Spleen (tissue), 11 donors: ENCODE results near the gene MAP1LC3B2. TPM values are rescaled to one million over a fixed set of nuclear protein-coding genes. Genes with fewer than 3 reads are reported as not detected.

ENCODE experiments used
- DNase-seq: peaks from one replicate; pipeline ENCODE4 v3.0.0-alpha.2; 2020
- H3K27ac ChIP-seq, 8 donors: fragments of 200-600 bp; sonication (generic) in 7 of 8; 1 replicate in 4 of 8; 2 replicates in 4 of 8; pipeline versions ENCODE4 v1.5.0 to v1.8.0; 2016 to 2021; ENCODE audit warnings: inconsistent platforms in 4 of 8, mild to moderate bottlenecking in 4 of 8, moderate library complexity in 1 of 8
- H3K27me3 ChIP-seq, 7 donors: fragments of 200-600 bp; sonication (generic) in 6 of 7; replicated peaks in 1 of 7; 1 replicate in 4 of 7; 2 replicates in 3 of 7; pipeline versions ENCODE4 v1.5.0 to v1.8.0; 2016 to 2021; ENCODE audit warnings: inconsistent platforms in 3 of 7, mild to moderate bottlenecking in 1 of 7
- H3K36me3 ChIP-seq, 6 donors: fragments of 200-600 bp; sonication (generic) in 5 of 6; 1 replicate in 4 of 6; 2 replicates in 2 of 6; pipeline versions ENCODE4 v1.5.0 to v1.8.0; 2016 to 2021; ENCODE audit warnings: inconsistent platforms in 2 of 6
- H3K4me1 ChIP-seq, 6 donors: fragments of 200-600 bp; sonication (generic) in 5 of 6; 1 replicate in 3 of 6; 2 replicates in 3 of 6; pipeline versions ENCODE4 v1.5.0 to v1.8.0; 2016 to 2021; ENCODE audit warnings: inconsistent platforms in 3 of 6
- H3K4me3 ChIP-seq, 8 donors: fragments of 200-600 bp; sonication (generic) in 7 of 8; 1 replicate in 4 of 8; 2 replicates in 4 of 8; pipeline versions ENCODE4 v1.5.0 to v1.8.0; 2016 to 2021; ENCODE audit warnings: inconsistent platforms in 4 of 8, mild to moderate bottlenecking in 4 of 8, moderate library complexity in 2 of 8
- H3K9me3 ChIP-seq, 8 donors: fragments of 200-600 bp; sonication (generic) in 7 of 8; 1 replicate in 4 of 8; 2 replicates in 4 of 8; pipeline versions ENCODE4 v1.5.0 to v1.8.0; 2016 to 2021; ENCODE audit warnings: inconsistent platforms in 4 of 8
- POLR2A ChIP-seq, 3 donors: fragments of 450-650 bp; IDR thresholded peaks; one replicate each; pipeline ENCODE4 v1.5.1; 2017; ENCODE audit warnings: antibody characterized with exemption in 3 of 3, mild to moderate bottlenecking in 1 of 3
- POLR2AphosphoS5 ChIP-seq, 3 donors: sonication (generic); formaldehyde crosslinking; IDR thresholded peaks; one replicate each; pipeline ENCODE4 v1.5.1; 2017; ENCODE audit warnings: antibody characterized with exemption in 3 of 3
- WGBS, 5 donors: extraction: QIAGEN DNeasy Blood & Tissue Kit in 3 of 5; methylation state at CpG; one replicate each; pipeline versions ENCODE4 v1.1.5 to v1.1.7; 2013 to 2018; 5-methylcytosine and 5-hydroxymethylcytosine counted together
- intact Hi-C: fragments of 100-400 bp; cut with DNase I; formaldehyde crosslinking; loops from one replicate; pipeline ENCODE4 v1.15.0; 2023; ENCODE audit warnings: low total_unique reads
- polyA plus RNA-seq, 3 donors: library from polyadenylated mRNA; stranded (reverse); fragments of 200-250 nt; gene quantifications; one replicate each; pipeline ENCODE4 v1.2.1, GENCODE V29; 2013
- total RNA-seq, 7 donors: library from RNA; depleted of rRNA in 3 of 7; stranded (reverse); fragments of >200 nt in 3 of 7; fragmentation: NEBNext Ultra II Directional in 4 of 7; extraction: Animal tissue kit (Norgen Biotek cat#: 25700) in 4 of 7; gene quantifications; one replicate each; pipeline versions ENCODE4 v1.1.0 to v1.2.1, GENCODE V29; 2016 to 2021
- TF ChIP-seq, protein P1 (sequence below), 11 experiments: fragments of 200-600 bp in 7 of 11; fragments of 450-650 bp in 4 of 11; sonication (generic) in 4 of 11; IDR thresholded peaks in 8 of 11; conservative IDR thresholded peaks in 3 of 11; 1 replicate in 7 of 11; 2 replicates in 4 of 11; pipeline versions ENCODE4 v1.4.0 to v1.8.0; 2016 to 2021; ENCODE audit warnings: antibody characterized with exemption in 11 of 11, inconsistent platforms in 4 of 11, mild to moderate bottlenecking in 1 of 11
- donor health status: healthy with polysubstance abuse.
- donor health status: DM: no; HTN: no; CAD: no; lungs with moderate emphysema.
- donor health status: DM: no; HTN: no; CAD: no.
- donor health status: Bipolar disorder and iron deficiency.
- donor health status: healthy.
- donor health status: DM: no; HTN: no; CAD: no.
- donor health status: DM: yes; HTN: yes; CAD: no.

The MAP1LC3B2 gene
- total and polyA plus RNA-seq, 10 donors, result 0.86 to 3.0 (median 1.7) TPM

DNA sequence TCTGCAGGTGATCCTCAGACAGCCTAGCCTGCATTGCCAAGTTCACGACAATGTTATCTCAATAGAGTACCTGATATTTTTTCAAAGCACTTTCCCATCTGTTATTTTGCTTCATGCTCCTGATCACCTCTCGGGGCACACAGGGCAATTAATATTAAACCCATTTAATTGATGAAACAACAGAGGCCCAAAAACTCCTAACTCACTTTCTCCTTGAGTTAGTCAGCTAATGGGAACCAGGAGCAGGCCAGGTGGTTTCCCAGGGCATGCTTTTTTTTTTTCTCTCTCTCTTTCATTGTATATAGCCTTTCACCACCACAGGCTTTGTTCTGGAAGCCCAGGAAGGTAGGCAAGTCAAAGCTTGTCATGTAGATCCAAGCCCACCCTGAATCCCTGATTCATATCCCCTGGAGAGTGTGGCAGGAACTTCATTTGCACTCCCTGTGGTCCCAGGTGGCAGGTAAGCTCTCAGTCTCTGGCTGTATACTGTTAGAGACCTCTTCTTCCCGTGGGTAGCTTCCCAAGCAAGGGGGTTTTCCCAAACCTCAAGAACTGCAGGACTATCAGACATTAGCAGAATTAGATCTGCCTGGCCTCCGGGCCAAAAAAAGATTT is 41.6 kb upstream of the MAP1LC3B2 start:
- intact Hi-C loops, result no loop called here
- 78 to 91% (median 81%) methylated on average over 4 of the region's 4 CpGs for WGBS, 5 donors
- TF ChIP-seq, protein P1, sequence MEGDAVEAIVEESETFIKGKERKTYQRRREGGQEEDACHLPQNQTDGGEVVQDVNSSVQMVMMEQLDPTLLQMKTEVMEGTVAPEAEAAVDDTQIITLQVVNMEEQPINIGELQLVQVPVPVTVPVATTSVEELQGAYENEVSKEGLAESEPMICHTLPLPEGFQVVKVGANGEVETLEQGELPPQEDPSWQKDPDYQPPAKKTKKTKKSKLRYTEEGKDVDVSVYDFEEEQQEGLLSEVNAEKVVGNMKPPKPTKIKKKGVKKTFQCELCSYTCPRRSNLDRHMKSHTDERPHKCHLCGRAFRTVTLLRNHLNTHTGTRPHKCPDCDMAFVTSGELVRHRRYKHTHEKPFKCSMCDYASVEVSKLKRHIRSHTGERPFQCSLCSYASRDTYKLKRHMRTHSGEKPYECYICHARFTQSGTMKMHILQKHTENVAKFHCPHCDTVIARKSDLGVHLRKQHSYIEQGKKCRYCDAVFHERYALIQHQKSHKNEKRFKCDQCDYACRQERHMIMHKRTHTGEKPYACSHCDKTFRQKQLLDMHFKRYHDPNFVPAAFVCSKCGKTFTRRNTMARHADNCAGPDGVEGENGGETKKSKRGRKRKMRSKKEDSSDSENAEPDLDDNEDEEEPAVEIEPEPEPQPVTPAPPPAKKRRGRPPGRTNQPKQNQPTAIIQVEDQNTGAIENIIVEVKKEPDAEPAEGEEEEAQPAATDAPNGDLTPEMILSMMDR (IDR thresholded peaks at IDR 0.05 in 8 of 11, conservative IDR thresholded peaks at IDR 0.05 in 3 of 11), result no peak
- TF ChIP-seq POLR2AphosphoS5 (IDR thresholded peaks at IDR 0.05) (no peak), POLR2A (IDR thresholded peaks at IDR 0.05) (no peak)

DNA sequence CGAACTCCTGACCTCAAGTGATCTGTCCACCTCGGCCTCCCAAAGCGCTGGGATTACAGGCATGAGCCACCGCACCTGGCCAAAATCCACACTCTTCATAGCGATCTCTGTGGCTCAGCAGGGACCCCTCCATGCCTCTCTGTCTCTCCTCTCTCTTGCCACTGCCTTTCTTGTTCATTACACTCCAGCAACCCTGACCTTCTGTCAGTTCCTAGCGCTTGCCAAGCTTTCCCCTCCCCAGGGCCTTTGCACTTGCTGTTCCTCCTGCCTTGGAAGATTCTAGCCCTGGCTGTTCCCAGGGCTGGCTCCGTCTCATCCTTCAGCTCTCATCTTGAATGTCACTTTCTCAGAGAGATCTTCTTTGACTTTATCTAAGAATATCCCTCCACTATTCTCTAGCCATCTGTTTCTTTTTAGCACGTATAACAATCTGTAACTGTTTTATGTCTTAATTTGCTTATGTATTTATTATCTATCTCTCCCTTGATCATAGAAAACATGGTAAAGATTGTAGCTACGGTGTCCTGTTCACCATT is 38.9 kb upstream of the MAP1LC3B2 start:
- Histone ChIP-seq H3K9me3 (no peaks in the 10 kb centered on the region), H3K4me1 (peaks cover 0 to 9% (median 0%) of the 10 kb centered on the region in 6 donors), H3K4me3 (no peak overlapping the region), H3K27ac (no peak overlapping the region), H3K36me3 (no peaks in the 10 kb centered on the region), H3K27me3 (peaks cover 0 to 3% (median 0%) of the 10 kb centered on the region in 7 donors)
- TF ChIP-seq POLR2AphosphoS5 (IDR thresholded peaks at IDR 0.05), result no peak
- TF ChIP-seq POLR2A (IDR thresholded peaks at IDR 0.05), result no peak
- TF ChIP-seq, protein P1 (IDR thresholded peaks at IDR 0.05 in 8 of 11, conservative IDR thresholded peaks at IDR 0.05 in 3 of 11), result no peak
- intact Hi-C loops, result no loop called here
- no peak for DNase-seq
- 92 to 96% (median 95%) methylated on average over 9 of the region's 9 CpGs for WGBS, 5 donors

More for the DNA sequence above, 41.6 kb upstream of the MAP1LC3B2 start:
- DNase-seq, result no peak
- no peak overlapping the region for H3K27ac ChIP-seq
- H3K4me1 ChIP-seq, result peaks cover 0 to 9% (median 0%) of the 10 kb centered on the region in 6 donors
- no peak overlapping the region for H3K4me3 ChIP-seq
- H3K9me3 ChIP-seq, result no peaks in the 10 kb centered on the region
- no peaks in the 10 kb centered on the region for H3K36me3 ChIP-seq
- peaks cover 0 to 3% (median 0%) of the 10 kb centered on the region in 7 donors for H3K27me3 ChIP-seq

DNA sequence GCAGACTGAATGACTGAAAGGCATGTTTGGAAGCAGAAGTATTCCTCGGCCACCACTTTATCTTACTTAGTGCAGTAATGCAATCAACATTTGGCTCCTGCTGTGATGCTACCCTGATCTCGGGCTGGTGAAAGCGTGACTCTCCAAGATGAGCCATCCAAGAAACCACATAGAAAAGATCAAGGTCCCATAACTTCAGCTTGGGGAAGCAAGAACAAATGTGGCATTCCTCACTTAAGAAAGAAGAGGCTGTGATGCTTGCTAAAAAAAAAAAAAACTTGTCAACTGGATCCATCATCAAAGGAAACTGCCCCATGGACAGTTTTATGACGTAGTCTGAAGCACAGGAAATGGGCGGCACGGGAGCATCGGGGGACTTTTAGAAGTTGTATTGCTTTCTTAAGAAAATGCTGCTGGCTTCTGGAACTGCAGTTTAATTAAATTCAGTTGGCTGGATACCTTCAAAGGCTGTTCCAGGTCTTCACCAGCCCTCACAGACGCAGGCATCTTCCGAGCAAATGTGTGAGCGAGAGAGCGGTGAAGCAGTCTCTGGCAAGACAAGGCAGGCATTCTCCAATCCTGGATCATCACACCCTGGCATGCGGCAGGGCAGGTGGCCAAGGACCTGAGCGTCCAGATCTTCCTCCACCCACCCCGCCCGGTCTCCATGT is 38.2 kb upstream of the MAP1LC3B2 start:
- WGBS, 5 donors, result 47 to 67% (median 61%) methylated on average over 11 to 15 of the region's 15 CpGs
- no peak overlapping the region for H3K27ac ChIP-seq
- DNase-seq, result no peak
- no peak overlapping the region for H3K4me3 ChIP-seq
- H3K9me3 ChIP-seq, result no peaks in the 10 kb centered on the region
- intact Hi-C loops, result no loop called here
- no peaks in the 10 kb centered on the region for H3K36me3 ChIP-seq
- peaks cover 0 to 9% (median 0%) of the 10 kb centered on the region in 6 donors for H3K4me1 ChIP-seq
- H3K27me3 ChIP-seq, result peaks cover 0 to 7% (median 0%) of the 10 kb centered on the region in 7 donors
- TF ChIP-seq POLR2AphosphoS5 (IDR thresholded peaks at IDR 0.05) (no peak), POLR2A (IDR thresholded peaks at IDR 0.05) (no peak)
- TF ChIP-seq, protein P1 (IDR thresholded peaks at IDR 0.05 in 8 of 11, conservative IDR thresholded peaks at IDR 0.05 in 3 of 11), result no peak

DNA sequence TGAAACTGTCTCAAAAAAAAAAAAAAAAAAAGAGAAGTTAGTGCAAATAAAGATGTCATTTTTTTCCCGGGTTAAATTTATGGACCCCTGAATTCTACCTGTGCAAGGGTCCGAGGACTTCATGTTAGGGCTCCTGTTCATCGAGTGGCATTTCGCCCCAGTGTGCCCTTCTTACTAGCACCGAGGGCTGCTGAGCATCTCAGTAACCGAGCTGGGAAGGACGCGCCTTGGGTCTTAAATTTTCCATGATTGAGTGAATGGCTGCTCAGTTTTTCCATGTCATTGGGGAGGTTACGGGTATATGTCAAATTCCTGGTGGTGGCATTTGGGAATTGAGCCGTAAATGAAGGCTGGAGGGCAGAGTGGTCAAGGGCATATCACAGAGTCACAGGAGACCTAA is 34.9 kb upstream of the MAP1LC3B2 start:
- intact Hi-C loops, result no loop called here
- peaks cover 0 to 7% (median 0%) of the 10 kb centered on the region in 7 donors for H3K27me3 ChIP-seq
- TF ChIP-seq, protein P1 (IDR thresholded peaks at IDR 0.05 in 8 of 11, conservative IDR thresholded peaks at IDR 0.05 in 3 of 11), result no peak
- peaks cover 0 to 9% (median 0%) of the 10 kb centered on the region in 6 donors for H3K4me1 ChIP-seq
- peak; percentile 10 for DNase-seq
- H3K9me3 ChIP-seq, result no peaks in the 10 kb centered on the region
- H3K27ac ChIP-seq, result no peak overlapping the region
- 80 to 87% (median 85%) methylated on average over 10 of the region's 10 CpGs for WGBS, 5 donors
- H3K36me3 ChIP-seq, result no peaks in the 10 kb centered on the region
- H3K4me3 ChIP-seq, result no peak overlapping the region
